Neural cell (in vitro differentiated cells): ENCODE measurements around the gene TMEM35B.

Experiments used
- EP300 ChIP-seq: fragments of 450-650 bp; conservative IDR thresholded peaks from 2 replicates; pipeline ENCODE4 v1.6.1; 2014; ENCODE audit warnings: antibody characterized with exemption, mild to moderate bottlenecking, moderate library complexity; ENCODE audit not compliant: poor library complexity, severe bottlenecking
- POLR2AphosphoS5 ChIP-seq: IDR thresholded peaks from 2 replicates; pipeline ENCODE4 v1.6.1; 2012
- TAF1 ChIP-seq: IDR thresholded peaks from 2 replicates; pipeline ENCODE4 v1.6.1; 2012; ENCODE audit warnings: low read depth

DNA sequence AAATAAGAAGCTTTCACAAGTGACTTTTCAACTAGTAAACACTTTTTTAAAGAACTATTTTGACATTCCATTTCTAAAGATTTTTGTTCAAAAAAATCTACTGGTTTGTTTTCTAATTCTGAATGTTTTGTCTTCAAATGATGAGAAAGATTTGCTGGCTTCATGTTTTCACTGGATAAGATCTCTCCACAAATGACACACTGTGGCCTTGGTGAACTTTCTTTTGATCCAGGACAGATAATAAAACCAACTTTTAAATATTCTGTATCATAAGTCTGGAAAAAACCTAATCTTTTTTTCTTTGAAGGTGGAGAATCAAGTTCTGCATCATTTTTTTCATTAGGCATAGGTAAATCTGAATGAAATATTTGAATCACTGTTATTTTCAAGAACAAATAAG lies 3.4 kb upstream of the TMEM35B start:
- TF ChIP-seq POLR2AphosphoS5 (no peak), EP300 (no peak), TAF1 (no peak)
